Measurements from ENCODE around the gene WDR38. TPM values are rescaled to one million over a fixed set of nuclear protein-coding genes. Genes with fewer than 3 reads are reported as not detected.

Gene WDR38
- total and polyA plus RNA-seq, 2 of the 4 experiments (the other 2 are of a cell fraction): not detected

Small RNA genes within 50 kb of the gene (microRNA-seq; reads per million reads assigned to microRNA genes)
- gene RNU4-82P (ENCODE audit: insufficient read depth, insufficient read length): not detected

Small RNA genes within 50 kb of the gene (small RNA-seq; reads per million reads assigned to genes)
- 0 to 1.2 (median 0) reads per million in 5 experiments for gene RNU4-82P

Other genes with a start within 250 kb of the WDR38 start
- 0.28 and 0.36 TPM in 2 replicates for gene NR6A1, start 82.1 kb upstream of the WDR38 start, total RNA-seq (2012; rRNA removed)
- 0.10 and 0.14 TPM in 2 replicates for gene NR6A1, start 82.1 kb upstream of the WDR38 start, polyA plus RNA-seq (2012; rRNA removed)
- gene OLFML2A, start 76.3 kb upstream of the WDR38 start, total RNA-seq (2012; rRNA removed): 1.4 and 2.0 TPM in 2 replicates
- gene OLFML2A, start 76.3 kb upstream of the WDR38 start, polyA plus RNA-seq (2012; rRNA removed): 4.7 and 5.9 TPM in 2 replicates
- 881 and 1,151 TPM in 2 replicates for gene RPL35, start 8.5 kb downstream of the WDR38 start, total RNA-seq (2012; rRNA removed)
- gene RPL35, start 8.5 kb downstream of the WDR38 start, polyA plus RNA-seq (2012; rRNA removed): 1,650 and 1,735 TPM in 2 replicates
- gene ARPC5L, start 8.7 kb downstream of the WDR38 start, total RNA-seq (2012; rRNA removed): 11.1 and 19.7 TPM in 2 replicates
- 53.8 and 57.4 TPM in 2 replicates for gene ARPC5L, start 8.7 kb downstream of the WDR38 start, polyA plus RNA-seq (2012; rRNA removed)
- 10.6 and 11.9 TPM in 2 replicates for gene GOLGA1, start 87.6 kb downstream of the WDR38 start, total RNA-seq (2012; rRNA removed)
- 11.0 and 12.7 TPM in 2 replicates for gene GOLGA1, start 87.6 kb downstream of the WDR38 start, polyA plus RNA-seq (2012; rRNA removed)

Data from IMR-90 (cell line).